ENCODE data around the gene FAM180A.

Gene FAM180A

DNA sequence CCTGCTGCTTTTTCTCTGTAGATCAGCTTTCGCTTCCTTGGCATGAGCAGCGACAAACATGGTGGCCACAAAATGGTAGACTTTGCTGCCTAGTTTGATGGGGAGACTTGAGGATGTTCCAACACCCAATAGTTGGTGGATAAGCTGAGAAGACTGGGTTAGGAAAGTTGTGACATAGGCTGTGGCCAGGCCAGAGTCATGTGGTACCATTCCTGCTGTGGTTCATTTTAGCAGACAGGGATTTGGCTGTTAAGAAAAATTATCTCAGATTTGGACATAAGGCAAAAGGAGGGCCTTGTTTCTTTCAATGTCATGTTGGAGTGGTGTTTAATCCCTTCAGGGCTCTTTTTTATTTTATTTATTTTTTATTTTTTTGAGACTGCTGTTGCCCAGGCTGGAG lies 26.6 kb upstream of the FAM180A start:
- Histone ChIP-seq H3K27ac (ENCODE audit: low read depth, low read length) (no peak overlapping the region), H3K4me3 (ENCODE audit: insufficient read depth, low read length, poor library complexity, severe bottlenecking) (no peak overlapping the region), H3K79me2 (ENCODE audit: insufficient read depth, low read length) (no peaks in the 10 kb centered on the region), H3K9me2 (replicated peaks; ENCODE audit: insufficient read depth, low read length) (no peaks in the 10 kb centered on the region), H2AFZ (ENCODE audit: low read depth, low read length, severe bottlenecking) (no peak overlapping the region), H3K4me2 (ENCODE audit: low read depth, low read length, poor library complexity, severe bottlenecking) (no peak overlapping the region), H3K9ac (ENCODE audit: low read length) (no peak overlapping the region), H3K9me3 (ENCODE audit: insufficient read depth, low read length) (no peaks in the 10 kb centered on the region), H3K27me3 (ENCODE audit: low read length) (no peaks in the 10 kb centered on the region), H4K20me1 (ENCODE audit: low read depth, low read length) (no peaks in the 10 kb centered on the region), H3K36me3 (ENCODE audit: low read length) (no peaks in the 10 kb centered on the region), H3F3A (ENCODE audit: insufficient read depth) (no peaks in the 10 kb centered on the region)
- no peak for TF ChIP-seq EZH2phosphoT487 (conservative IDR thresholded peaks at IDR 0.05; ENCODE audit: low read length)
- TF ChIP-seq, protein P1, sequence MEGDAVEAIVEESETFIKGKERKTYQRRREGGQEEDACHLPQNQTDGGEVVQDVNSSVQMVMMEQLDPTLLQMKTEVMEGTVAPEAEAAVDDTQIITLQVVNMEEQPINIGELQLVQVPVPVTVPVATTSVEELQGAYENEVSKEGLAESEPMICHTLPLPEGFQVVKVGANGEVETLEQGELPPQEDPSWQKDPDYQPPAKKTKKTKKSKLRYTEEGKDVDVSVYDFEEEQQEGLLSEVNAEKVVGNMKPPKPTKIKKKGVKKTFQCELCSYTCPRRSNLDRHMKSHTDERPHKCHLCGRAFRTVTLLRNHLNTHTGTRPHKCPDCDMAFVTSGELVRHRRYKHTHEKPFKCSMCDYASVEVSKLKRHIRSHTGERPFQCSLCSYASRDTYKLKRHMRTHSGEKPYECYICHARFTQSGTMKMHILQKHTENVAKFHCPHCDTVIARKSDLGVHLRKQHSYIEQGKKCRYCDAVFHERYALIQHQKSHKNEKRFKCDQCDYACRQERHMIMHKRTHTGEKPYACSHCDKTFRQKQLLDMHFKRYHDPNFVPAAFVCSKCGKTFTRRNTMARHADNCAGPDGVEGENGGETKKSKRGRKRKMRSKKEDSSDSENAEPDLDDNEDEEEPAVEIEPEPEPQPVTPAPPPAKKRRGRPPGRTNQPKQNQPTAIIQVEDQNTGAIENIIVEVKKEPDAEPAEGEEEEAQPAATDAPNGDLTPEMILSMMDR (IDR thresholded peaks at IDR 0.05; ENCODE audit: insufficient read depth, low read length, poor library complexity, severe bottlenecking) = no peak

DNA sequence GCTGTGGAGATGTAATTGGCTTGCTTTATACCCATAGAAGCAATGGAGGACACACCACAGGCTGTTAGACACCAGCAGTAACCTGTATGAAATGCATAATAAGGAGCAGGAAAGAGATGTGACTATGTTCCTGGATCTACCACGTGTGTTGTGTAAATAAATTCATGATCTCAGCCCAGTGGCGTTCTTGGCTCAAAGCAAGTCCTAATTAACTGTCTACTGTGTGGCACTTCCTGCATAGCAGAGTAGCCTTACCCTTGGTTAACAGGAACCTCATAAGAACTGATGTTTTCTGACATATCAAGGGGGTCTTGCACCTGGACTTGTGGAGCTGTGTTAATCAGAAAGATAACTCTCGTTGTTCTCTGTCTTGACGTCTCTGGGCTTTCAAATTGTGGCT lies 25.7 kb upstream of the FAM180A start:
- H3K27me3 ChIP-seq (ENCODE audit: low read length) = no peaks in the 10 kb centered on the region
- H3K4me2 ChIP-seq (ENCODE audit: low read depth, low read length, poor library complexity, severe bottlenecking) = no peak overlapping the region
- H3K27ac ChIP-seq (ENCODE audit: low read depth, low read length) = no peak overlapping the region

DNA sequence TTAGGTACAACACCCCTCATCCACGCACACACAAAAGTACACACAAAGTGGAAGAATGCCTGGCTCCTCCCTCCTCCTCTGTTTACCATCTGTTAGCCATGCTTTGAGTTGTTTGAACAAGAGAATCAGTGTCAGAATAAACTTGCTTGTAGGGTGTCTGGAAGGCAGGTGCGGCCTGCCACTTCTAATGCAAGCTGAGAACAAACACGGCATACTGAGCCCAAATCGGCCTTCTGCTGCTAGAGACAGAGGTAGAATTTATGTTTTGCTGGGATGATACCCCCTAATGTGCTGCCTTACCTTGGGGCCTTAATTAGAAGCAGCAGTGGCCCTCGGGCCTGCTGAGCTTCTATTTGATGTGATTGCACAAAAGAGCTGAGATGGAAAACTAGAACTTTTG lies 24.9 kb upstream of the FAM180A start:
- Histone ChIP-seq H3K27ac (ENCODE audit: low read depth, low read length) (no peak overlapping the region), H3K9me3 (ENCODE audit: insufficient read depth, low read length) (no peaks in the 10 kb centered on the region), H3K4me3 (ENCODE audit: insufficient read depth, low read length, poor library complexity, severe bottlenecking) (no peak overlapping the region), H3F3A (ENCODE audit: insufficient read depth) (no peaks in the 10 kb centered on the region), H3K9ac (ENCODE audit: low read length) (no peak overlapping the region), H3K79me2 (ENCODE audit: insufficient read depth, low read length) (no peaks in the 10 kb centered on the region), H3K36me3 (ENCODE audit: low read length) (no peaks in the 10 kb centered on the region), H4K20me1 (ENCODE audit: low read depth, low read length) (no peaks in the 10 kb centered on the region), H3K27me3 (ENCODE audit: low read length) (no peaks in the 10 kb centered on the region), H3K9me2 (replicated peaks; ENCODE audit: insufficient read depth, low read length) (no peaks in the 10 kb centered on the region), H2AFZ (ENCODE audit: low read depth, low read length, severe bottlenecking) (no peak overlapping the region), H3K4me2 (ENCODE audit: low read depth, low read length, poor library complexity, severe bottlenecking) (no peak overlapping the region)
- TF ChIP-seq, protein P1 (IDR thresholded peaks at IDR 0.05; ENCODE audit: insufficient read depth, low read length, poor library complexity, severe bottlenecking) = no peak
- no peak for TF ChIP-seq EZH2phosphoT487 (conservative IDR thresholded peaks at IDR 0.05; ENCODE audit: low read length)

More for the DNA sequence above, 25.7 kb upstream of the FAM180A start:
- Histone ChIP-seq H3K9ac (ENCODE audit: low read length) (no peak overlapping the region), H4K20me1 (ENCODE audit: low read depth, low read length) (no peaks in the 10 kb centered on the region), H3K9me2 (replicated peaks; ENCODE audit: insufficient read depth, low read length) (no peaks in the 10 kb centered on the region), H3K36me3 (ENCODE audit: low read length) (no peaks in the 10 kb centered on the region), H3K4me3 (ENCODE audit: insufficient read depth, low read length, poor library complexity, severe bottlenecking) (no peak overlapping the region), H2AFZ (ENCODE audit: low read depth, low read length, severe bottlenecking) (no peak overlapping the region), H3K9me3 (ENCODE audit: insufficient read depth, low read length) (no peaks in the 10 kb centered on the region), H3F3A (ENCODE audit: insufficient read depth) (no peaks in the 10 kb centered on the region), H3K79me2 (ENCODE audit: insufficient read depth, low read length) (no peaks in the 10 kb centered on the region)
- TF ChIP-seq, protein P1 (IDR thresholded peaks at IDR 0.05; ENCODE audit: insufficient read depth, low read length, poor library complexity, severe bottlenecking) = no peak
- no peak for TF ChIP-seq EZH2phosphoT487 (conservative IDR thresholded peaks at IDR 0.05; ENCODE audit: low read length)
